ENCODE results near the gene KSR1.

DNA sequence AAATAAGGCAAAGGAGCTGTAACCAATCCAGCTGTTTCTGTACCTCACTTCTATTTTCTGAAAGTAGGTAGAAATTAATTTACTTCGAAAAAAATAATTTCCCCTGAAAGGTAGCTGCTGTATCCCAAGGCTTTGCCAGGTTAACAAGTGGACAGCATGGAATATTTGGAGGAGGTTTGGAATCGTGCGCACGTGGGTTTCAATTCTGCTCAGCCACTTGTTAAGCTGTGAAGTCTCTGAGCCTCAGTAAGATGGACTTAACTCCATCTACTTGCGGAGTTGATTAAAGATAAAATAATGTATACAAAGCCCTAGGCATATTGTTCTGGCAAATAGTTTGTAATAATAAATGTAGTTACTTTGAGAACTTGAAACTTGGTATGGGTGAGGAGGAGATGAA lies 117.3 kb downstream of the KSR1 start:
- TF ChIP-seq POLR2AphosphoS5 (IDR thresholded peaks at IDR 0.05; ENCODE audit: borderline replicate concordance, low read depth, low read length) = no peak
- TF ChIP-seq EZH2 (IDR thresholded peaks at IDR 0.05) = no peak
- TF ChIP-seq FOXP2 (optimal IDR thresholded peaks at IDR 0.05; ENCODE audit: control extremely low read depth, extremely low read length, insufficient read depth) = no peak
